ENCODE results near the gene CEP104. TPM values are rescaled to one million over a fixed set of nuclear protein-coding genes. Genes with fewer than 3 reads are reported as not detected.

CEP104 gene
- polyA plus RNA-seq, 1 donor from 2014 or later, result 8.1 TPM

- TF ChIP-seq REST (IDR thresholded peaks at IDR 0.05; ENCODE audit: borderline replicate concordance) (no peak), SMC3 (conservative IDR thresholded peaks at IDR 0.05; ENCODE audit: poor library complexity) (no peak)
These were observed 35.7 kb upstream of the CEP104 start (continued) for GRCh38 chr1:3892748-3893147.

- Histone ChIP-seq H3K36me3 (ENCODE audit: insufficient read depth, low read length) (peaks cover 5% of the 10 kb centered on the region), H3K79me2 (replicated peaks; ENCODE audit: insufficient read depth, low read length) (peaks cover 24% of the 10 kb centered on the region), H3K4me2 (ENCODE audit: low read length) (no peak overlapping the region), H3K4me3 (ENCODE audit: low read length) (no peak overlapping the region), H3K9ac (ENCODE audit: low read length) (no peak overlapping the region), H3K27me3 (ENCODE audit: insufficient read depth, low read depth, low read length) (no peaks in the 10 kb centered on the region), H3K9me2 (ENCODE audit: insufficient read depth, low read length) (no peaks in the 10 kb centered on the region), H3K9me3 (ENCODE audit: low read length) (no peaks in the 10 kb centered on the region), H4K20me1 (ENCODE audit: insufficient read depth) (no peaks in the 10 kb centered on the region), H2AFZ (ENCODE audit: low read depth, low read length) (no peak overlapping the region), H3F3A (ENCODE audit: insufficient read depth, low read length, poor library complexity, severe bottlenecking) (no peaks in the 10 kb centered on the region), H3K27ac (ENCODE audit: low read length) (no peak overlapping the region)
- TF ChIP-seq MXI1 (conservative IDR thresholded peaks at IDR 0.05; ENCODE audit: poor library complexity, severe bottlenecking), result no peak
- no peak for TF ChIP-seq POLR2AphosphoS5 (IDR thresholded peaks at IDR 0.05)
- TF ChIP-seq CTCF (IDR thresholded peaks at IDR 0.05; ENCODE audit: poor library complexity, severe bottlenecking), result no peak
- no peak for TF ChIP-seq EP300 (conservative IDR thresholded peaks at IDR 0.05; ENCODE audit: poor library complexity, severe bottlenecking)
- no peak for TF ChIP-seq REST (IDR thresholded peaks at IDR 0.05; ENCODE audit: borderline replicate concordance)
- no peak for TF ChIP-seq SMC3 (conservative IDR thresholded peaks at IDR 0.05; ENCODE audit: poor library complexity)
- TF ChIP-seq RAD21 (conservative IDR thresholded peaks at IDR 0.05), result no peak
These were observed 34.4 kb upstream of the CEP104 start for GRCh38 chr1:3891329-3891865.

Measured in neural cell (in vitro differentiated cells).